COLO668 (cell line): ENCODE results near the gene ENTPD8.

Source experiments
- DNase-seq: peaks from one replicate; lab custom pipeline; 2025; ENCODE audit not compliant: unreplicated experiment; lab: John Stamatoyannopoulos, UW

ENTPD8 gene

GRCh38 chr9:137449081-137449844, 8.1 kb upstream of the ENTPD8 start:
- DNase-seq: no peak

DNA sequence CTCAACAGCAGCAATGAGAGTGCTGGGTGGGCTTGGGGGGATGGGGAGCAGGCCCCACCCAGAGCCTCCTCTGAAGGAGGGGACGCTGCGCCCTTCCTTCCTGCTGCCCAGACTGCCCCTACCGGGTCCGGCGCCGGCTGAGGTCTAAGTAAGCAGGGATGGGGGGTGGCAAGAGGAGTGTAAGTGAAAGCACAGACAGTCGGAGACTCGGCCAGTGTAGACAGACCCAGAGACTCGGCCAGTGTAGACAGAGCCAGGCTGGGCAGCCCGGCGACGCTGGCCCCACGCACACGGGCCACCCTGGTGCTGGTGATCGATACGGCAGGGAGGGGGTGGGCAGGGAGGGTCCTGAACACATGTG, 7.4 kb upstream of the ENTPD8 start:
- DNase-seq: no peak

GRCh38 chr9:137447722-137448601, 6.8 kb upstream of the ENTPD8 start:
- no peak for DNase-seq

- DNase-seq: no peak
Observed at GRCh38 chr9:137446851-137447471, 5.8 kb upstream of the ENTPD8 start.

- peak; percentile 77 for DNase-seq
Observed at GRCh38 chr9:137445930-137446431, 4.8 kb upstream of the ENTPD8 start.

DNA sequence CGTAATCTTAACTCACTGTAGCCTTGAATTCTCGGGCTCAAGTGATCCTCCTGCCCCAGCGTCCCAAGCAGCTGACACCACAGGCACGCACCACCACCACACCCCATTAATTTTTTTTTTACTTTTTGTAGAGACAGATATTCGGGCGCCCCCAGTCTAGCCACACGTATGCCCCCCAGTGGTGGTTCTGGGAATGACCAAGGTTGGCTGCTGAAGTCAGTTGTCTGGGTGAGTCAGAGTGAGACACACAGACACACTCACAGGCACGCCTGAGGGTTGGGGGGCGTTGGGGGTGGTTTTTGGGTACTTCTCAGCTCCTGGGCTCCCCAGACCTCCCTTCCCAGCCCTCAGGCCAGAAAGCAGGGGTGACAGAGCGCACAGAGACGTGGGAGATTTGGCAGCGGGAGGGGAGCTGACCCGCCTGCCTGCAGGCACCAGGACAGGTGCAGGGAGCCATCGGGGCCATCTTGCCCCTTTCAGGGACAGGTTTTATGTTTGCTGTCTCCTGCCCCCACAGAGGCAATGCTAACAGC, 4.2 kb upstream of the ENTPD8 start:
- DNase-seq: peak; percentile 83

- DNase-seq: no peak
Observed at GRCh38 chr9:137444106-137444790, 3.1 kb upstream of the ENTPD8 start.

- no peak for DNase-seq
Observed at GRCh38 chr9:137441935-137442321, 771 bp upstream of the ENTPD8 start.

DNA sequence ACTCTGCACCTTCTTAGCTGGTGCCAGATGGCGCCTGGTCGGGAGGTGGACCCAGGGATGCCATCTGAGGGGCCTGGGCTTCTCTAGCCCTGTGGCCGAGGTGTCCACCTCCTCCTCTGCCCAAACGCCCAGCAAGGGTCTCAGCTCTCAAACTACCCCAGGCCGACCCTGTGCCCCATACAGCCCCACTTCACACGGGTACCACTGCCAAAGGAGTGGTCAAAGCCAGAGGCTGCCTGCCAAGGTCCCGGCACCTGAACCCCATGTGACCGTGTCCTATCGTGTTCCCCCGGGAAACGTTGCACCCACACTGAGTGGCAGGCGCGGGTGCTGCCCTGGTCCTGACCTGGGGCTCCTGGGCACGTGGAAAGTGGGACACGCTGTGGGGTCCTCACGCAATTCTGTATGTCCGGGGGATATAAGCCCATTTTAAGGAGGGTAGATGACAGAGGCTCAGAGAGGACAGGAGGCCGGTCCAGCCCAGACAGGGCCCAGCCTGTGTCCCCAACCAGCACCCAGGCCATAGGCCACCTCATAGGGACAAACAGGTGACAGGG, 1.9 kb downstream of the ENTPD8 start:
- DNase-seq: no peak

- no peak for DNase-seq
Observed at GRCh38 chr9:137438591-137439157, 2.5 kb downstream of the ENTPD8 start.

DNA sequence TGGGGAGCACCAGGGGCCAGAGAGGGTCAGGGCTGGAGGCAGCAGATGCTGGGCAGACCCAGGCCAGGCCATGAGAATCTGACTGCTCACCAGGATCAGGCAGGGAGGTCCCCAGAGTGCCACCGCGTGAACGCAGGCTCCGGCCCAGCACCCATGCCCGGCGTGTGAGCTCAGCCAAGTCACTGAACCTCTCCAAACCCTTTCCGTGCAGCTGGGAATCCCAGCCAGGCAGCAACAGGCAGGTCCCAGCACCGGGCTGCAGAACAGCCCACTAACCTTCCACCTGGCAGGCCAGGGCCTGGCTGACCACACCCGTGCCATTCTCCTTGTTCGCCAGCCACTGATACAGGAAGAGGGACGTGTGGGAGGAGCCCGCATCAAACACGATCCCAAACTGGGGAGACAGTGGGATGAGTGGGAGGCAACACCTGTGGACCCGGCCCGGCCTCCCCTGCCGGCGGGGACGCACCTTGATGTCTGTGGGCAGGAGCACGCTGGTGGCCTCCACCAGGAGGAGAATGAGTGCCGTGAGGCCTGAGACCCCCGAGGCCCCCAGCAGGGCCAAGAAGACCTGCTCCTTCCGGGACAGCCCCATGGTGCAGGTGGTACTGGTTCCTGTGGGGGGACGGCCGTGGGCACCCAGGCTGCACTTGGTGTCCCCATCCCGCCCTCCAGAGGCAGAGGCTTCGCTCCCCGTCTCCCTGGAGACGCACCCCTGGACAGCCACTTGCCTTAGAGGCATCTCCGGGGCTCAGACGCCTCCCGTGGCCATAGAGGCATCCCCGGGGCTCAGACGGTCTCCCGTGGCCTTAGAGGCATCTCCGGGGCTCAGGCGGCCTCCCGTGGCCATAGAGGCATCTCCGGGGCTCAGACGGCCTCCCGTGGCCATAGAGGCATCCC, 3.2 kb downstream of the ENTPD8 start:
- DNase-seq: peak; percentile 14

- no peak for DNase-seq
Observed at GRCh38 chr9:137436761-137437600, 4.2 kb downstream of the ENTPD8 start.

GRCh38 chr9:137435980-137436760, 5.0 kb downstream of the ENTPD8 start:
- DNase-seq: peak; percentile 79

DNA sequence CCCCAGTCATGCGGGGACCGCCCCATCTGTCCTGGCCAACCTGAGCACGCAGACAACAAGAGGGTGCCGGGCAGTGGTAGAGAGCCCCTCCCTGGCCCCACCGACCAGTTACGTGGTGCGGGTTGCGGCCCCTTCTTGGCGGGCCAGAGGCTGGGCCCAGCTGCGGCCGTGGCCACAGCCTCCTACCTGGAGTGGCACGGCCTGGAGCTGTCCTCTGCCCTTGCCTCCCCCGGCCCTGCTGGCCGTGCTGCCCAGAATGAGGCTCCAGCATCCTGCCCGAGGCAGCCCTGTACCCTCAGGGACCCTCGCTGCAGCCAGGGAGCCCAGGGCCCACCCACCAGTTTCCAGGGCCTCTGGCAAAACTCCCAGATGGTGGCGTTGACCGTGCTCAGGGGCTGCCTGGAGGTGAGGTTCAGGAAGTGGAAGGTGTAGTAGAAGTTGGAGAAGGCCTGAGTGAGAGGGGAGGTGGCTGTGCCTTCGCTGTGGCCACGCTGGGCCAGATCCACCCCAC, 5.7 kb downstream of the ENTPD8 start:
- DNase-seq: no peak

GRCh38 chr9:137434498-137435380, 6.4 kb downstream of the ENTPD8 start:
- DNase-seq: no peak

- no peak for DNase-seq
Observed at GRCh38 chr9:137433916-137434431, 7.2 kb downstream of the ENTPD8 start.
